Upper lobe of left lung (tissue), 6 donors: ENCODE measurements around the gene MUS81. TPM values are rescaled to one million over a fixed set of nuclear protein-coding genes. Genes with fewer than 3 reads are reported as not detected.

Experiments
- ATAC-seq, 2 donors: fragments of 200-7000 bp; cut with Tn5 transposase; one replicate each; pipeline ENCODE4 v1.9.1; 2022; ENCODE audit warnings: mild to moderate bottlenecking in 2 of 2, moderate library complexity in 2 of 2; ENCODE audit not compliant: low FRiP score in 2 of 2
- DNase-seq, 2 donors: peaks; one replicate each; pipeline ENCODE4 v3.0.0-alpha.2; 2019 to 2020
- H3K27ac ChIP-seq, 4 donors: fragments of 200-600 bp; sonication (generic); one replicate each; pipeline ENCODE4 v1.5.1; 2016 to 2019
- H3K27me3 ChIP-seq, 4 donors: fragments of 200-600 bp; sonication (generic); one replicate each; pipeline ENCODE4 v1.5.1; 2017 to 2019
- H3K36me3 ChIP-seq, 4 donors: fragments of 200-600 bp; sonication (generic); one replicate each; pipeline ENCODE4 v1.5.1; 2016 to 2019
- H3K4me1 ChIP-seq, 4 donors: fragments of 200-600 bp; sonication (generic); one replicate each; pipeline ENCODE4 v1.5.1; 2018 to 2019
- H3K4me3 ChIP-seq, 4 donors: fragments of 200-600 bp; sonication (generic); one replicate each; pipeline ENCODE4 v1.5.1; 2017 to 2019; ENCODE audit warnings: mild to moderate bottlenecking in 2 of 4, moderate library complexity in 1 of 4
- H3K9me3 ChIP-seq, 4 donors: fragments of 200-600 bp; sonication (generic); one replicate each; pipeline ENCODE4 v1.5.1; 2018 to 2019
- EP300 ChIP-seq, 4 donors: sonication (generic); formaldehyde crosslinking; IDR thresholded peaks; one replicate each; pipeline ENCODE4 v1.5.1; 2017; ENCODE audit warnings: antibody characterized with exemption in 4 of 4, control low read depth in 2 of 4
- POLR2A ChIP-seq, 4 donors: fragments of 450-650 bp; IDR thresholded peaks; one replicate each; pipeline ENCODE4 v1.5.1; 2016 to 2017; ENCODE audit warnings: antibody characterized with exemption in 4 of 4, mild to moderate bottlenecking in 2 of 4
- POLR2AphosphoS5 ChIP-seq, 2 donors: sonication (generic); formaldehyde crosslinking; IDR thresholded peaks; one replicate each; pipeline ENCODE4 v1.5.1; 2017; ENCODE audit warnings: antibody characterized with exemption in 2 of 2
- WGBS, 2 donors: methylation state at CpG; one replicate each; pipeline ENCODE4 v1.1.5; 2017 to 2018; 5-methylcytosine and 5-hydroxymethylcytosine counted together
- total RNA-seq, 6 donors: library from RNA; depleted of rRNA in 4 of 6; stranded (reverse); fragments of >200 nt in 4 of 6; gene quantifications; one replicate each; pipeline versions ENCODE4 v1.1.0 to v1.2.1, GENCODE V29; 2016 to 2021
- TF ChIP-seq, protein P1 (sequence below), 6 experiments: fragments of 450-650 bp in 4 of 6; fragments of 200-600 bp in 2 of 6; sonication (generic) in 2 of 6; IDR thresholded peaks; one replicate each; pipeline ENCODE4 v1.5.1; 2016 to 2019; ENCODE audit warnings: antibody characterized with exemption in 6 of 6
- donor health status: DM: no; HTN: no; CAD: no; lungs with moderate emphysema.
- donor health status: DM: no; HTN: yes; CAD: no; lungs with severe emphysema.

Gene MUS81
- total RNA-seq, 6 donors from 2014 or later = 41.5 to 182 (median 53.3) TPM

DNA sequence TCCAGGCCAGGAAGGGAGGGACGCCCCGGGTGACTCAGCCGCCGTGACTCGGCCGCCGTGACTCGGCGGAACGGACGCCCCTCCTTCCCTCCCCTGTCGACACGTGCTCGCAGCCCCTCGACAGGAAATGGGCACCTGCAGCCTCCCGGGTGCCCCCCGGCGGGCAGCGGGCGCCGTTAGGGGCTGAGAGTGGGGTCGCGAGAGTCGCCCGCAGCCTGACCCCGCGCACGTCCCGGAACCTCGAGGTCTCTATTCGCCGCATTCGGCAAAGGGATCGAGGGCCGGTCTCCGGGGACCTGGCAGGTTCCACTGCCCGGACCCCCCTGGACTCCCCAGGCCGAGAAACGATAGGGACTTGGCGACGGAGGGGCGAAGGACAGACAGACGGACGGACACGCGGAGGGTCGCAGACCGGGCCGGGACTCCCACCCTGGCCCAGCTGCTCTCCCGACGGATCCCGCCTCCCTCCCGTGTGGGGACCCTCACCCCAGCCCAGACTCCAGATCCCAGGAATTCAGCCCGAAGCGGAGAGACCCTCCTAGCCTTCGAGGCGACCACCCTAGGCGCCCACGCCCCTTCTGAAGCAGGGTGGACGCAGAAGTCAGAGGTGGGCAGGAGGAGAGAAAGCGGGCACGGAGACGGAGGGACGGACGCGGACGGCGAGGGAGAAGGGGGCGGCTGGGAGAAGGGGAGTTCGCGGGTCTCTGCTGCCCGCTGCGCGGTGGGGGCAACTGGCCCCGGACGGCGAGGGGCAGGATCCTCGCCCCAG, 39.3 kb downstream of the MUS81 start:
- peaks cover 17 to 22% (median 19%) of the 10 kb centered on the region in 4 donors for H3K4me1 ChIP-seq
- H3K9me3 ChIP-seq = no peaks in the 10 kb centered on the region
- peak; percentile 78 to 92 for DNase-seq
- peak overlapping the region; percentile 62 to 75 (median 68) for H3K4me3 ChIP-seq
- H3K27ac ChIP-seq = peak overlapping the region; percentile 70 to 84 (median 77)
- ATAC-seq = peak; percentile 56 to 86
- TF ChIP-seq POLR2A (IDR thresholded peaks at IDR 0.05) (no peak), POLR2AphosphoS5 (IDR thresholded peaks at IDR 0.05) (peak in 1 of 2 donors; percentile 58)
- TF ChIP-seq, protein P1, sequence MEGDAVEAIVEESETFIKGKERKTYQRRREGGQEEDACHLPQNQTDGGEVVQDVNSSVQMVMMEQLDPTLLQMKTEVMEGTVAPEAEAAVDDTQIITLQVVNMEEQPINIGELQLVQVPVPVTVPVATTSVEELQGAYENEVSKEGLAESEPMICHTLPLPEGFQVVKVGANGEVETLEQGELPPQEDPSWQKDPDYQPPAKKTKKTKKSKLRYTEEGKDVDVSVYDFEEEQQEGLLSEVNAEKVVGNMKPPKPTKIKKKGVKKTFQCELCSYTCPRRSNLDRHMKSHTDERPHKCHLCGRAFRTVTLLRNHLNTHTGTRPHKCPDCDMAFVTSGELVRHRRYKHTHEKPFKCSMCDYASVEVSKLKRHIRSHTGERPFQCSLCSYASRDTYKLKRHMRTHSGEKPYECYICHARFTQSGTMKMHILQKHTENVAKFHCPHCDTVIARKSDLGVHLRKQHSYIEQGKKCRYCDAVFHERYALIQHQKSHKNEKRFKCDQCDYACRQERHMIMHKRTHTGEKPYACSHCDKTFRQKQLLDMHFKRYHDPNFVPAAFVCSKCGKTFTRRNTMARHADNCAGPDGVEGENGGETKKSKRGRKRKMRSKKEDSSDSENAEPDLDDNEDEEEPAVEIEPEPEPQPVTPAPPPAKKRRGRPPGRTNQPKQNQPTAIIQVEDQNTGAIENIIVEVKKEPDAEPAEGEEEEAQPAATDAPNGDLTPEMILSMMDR (IDR thresholded peaks at IDR 0.05) = peak in 1 of 6 experiments; percentile 3
- H3K36me3 ChIP-seq = no peaks in the 10 kb centered on the region
- peaks cover 0 to 3% (median 0%) of the 10 kb centered on the region in 4 donors for H3K27me3 ChIP-seq
- 3 to 4% methylated on average over 29 to 35 of the region's 78 CpGs for WGBS, 2 donors

DNA sequence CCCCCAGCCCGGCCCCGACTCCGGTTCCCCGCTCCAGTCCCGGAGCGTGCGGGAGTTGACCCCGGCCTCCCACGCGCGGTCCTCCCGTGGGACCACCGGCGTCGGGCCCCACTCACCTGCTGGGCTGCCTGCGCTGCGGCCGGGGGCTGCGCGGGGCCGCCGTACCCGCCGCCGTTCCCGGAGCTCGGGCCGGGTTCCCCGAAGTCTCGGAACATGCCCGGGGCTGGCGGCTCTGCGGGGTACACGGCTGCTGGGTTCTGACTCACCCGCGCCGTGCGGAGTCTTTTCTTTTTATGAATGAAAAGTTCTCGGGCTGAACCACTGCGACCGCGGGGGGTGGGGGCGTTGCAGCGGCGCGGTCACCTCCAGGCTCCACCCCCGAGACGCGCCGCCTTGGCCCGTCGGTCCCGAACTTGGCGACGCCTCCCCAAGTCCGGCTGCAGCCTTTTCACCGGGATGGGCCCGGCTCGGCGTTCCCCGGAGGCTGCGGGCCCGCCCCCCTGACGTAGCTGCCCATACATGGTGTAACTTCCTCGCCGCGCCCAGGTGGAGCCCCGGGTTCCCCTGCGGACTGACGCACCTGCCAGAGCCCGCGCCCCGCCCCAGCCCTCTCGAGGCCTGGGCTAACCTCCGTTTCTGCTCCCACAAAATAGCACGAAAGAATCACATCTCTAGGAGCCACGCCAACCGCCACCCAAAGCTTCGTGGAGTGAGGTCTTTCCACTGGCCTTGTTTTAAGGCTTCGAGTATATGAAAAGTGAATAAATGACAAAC, 40.1 kb downstream of the MUS81 start, which contains the start of gene FOSL1:
Gene FOSL1 (minus strand): TSS at position 264 of the 774 bp plus-strand sequence. CDS start 49 bp downstream, at position 215.
- Histone ChIP-seq H3K36me3 (no peaks in the 10 kb centered on the region), H3K9me3 (no peaks in the 10 kb centered on the region), H3K27ac (peak within 1 kb of the TSS; percentile 70 to 84 (median 77)), H3K27me3 (peaks cover 0 to 3% (median 0%) of the 10 kb centered on the region in 4 donors), H3K4me1 (peaks cover 15 to 22% (median 18%) of the 10 kb centered on the region in 4 donors), H3K4me3 (peak within 1 kb of the TSS; percentile 62 to 75 (median 68))
- WGBS, 2 donors = 5 to 7% methylated on average over 16 to 46 of the region's 80 CpGs
- TF ChIP-seq POLR2AphosphoS5 (IDR thresholded peaks at IDR 0.05) = peak; percentile 52 to 72
- TF ChIP-seq POLR2A (IDR thresholded peaks at IDR 0.05) = peak in 3 of 4 donors; percentile 64 to 81 (median 73)
- TF ChIP-seq, protein P1 (IDR thresholded peaks at IDR 0.05) = peak in 1 of 6 experiments; percentile 9
- TF ChIP-seq EP300 (IDR thresholded peaks at IDR 0.05) = peak in 1 of 4 donors; percentile 10
- ATAC-seq (peak; percentile 91 to 95), DNase-seq (peak; percentile 97)

DNA sequence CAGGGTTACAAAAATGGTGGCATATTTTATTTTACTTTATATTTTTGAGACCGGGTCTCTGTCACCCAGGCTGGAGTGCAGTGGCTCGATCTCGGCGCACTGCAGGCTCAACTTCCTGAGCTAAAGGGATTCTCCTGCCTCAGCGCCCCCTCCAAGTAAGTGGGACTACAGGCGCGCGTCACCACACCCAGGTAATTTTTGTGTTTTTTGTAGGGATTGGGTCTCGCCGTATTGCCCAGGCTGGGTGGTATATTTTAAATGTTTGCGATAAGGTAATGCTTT, 40.6 kb downstream of the MUS81 start:
- WGBS, 2 donors = 71 to 77% methylated on average over 11 of the region's 11 CpGs
- no peak for DNase-seq
- no peak for ATAC-seq
- TF ChIP-seq POLR2AphosphoS5 (IDR thresholded peaks at IDR 0.05) = no peak
- no peak for TF ChIP-seq EP300 (IDR thresholded peaks at IDR 0.05)
- TF ChIP-seq POLR2A (IDR thresholded peaks at IDR 0.05) = no peak
- TF ChIP-seq, protein P1 (IDR thresholded peaks at IDR 0.05) = no peak
- H3K36me3 ChIP-seq = no peaks in the 10 kb centered on the region
- H3K27ac ChIP-seq = peak overlapping the region in 3 of 4 donors; percentile 50 to 84 (median 70)
- H3K4me1 ChIP-seq = peaks cover 15 to 22% (median 18%) of the 10 kb centered on the region in 4 donors
- H3K9me3 ChIP-seq = no peaks in the 10 kb centered on the region
- peak overlapping the region in 3 of 4 donors; percentile 62 to 69 (median 66) for H3K4me3 ChIP-seq
- H3K27me3 ChIP-seq = peaks cover 0 to 3% (median 0%) of the 10 kb centered on the region in 4 donors

DNA sequence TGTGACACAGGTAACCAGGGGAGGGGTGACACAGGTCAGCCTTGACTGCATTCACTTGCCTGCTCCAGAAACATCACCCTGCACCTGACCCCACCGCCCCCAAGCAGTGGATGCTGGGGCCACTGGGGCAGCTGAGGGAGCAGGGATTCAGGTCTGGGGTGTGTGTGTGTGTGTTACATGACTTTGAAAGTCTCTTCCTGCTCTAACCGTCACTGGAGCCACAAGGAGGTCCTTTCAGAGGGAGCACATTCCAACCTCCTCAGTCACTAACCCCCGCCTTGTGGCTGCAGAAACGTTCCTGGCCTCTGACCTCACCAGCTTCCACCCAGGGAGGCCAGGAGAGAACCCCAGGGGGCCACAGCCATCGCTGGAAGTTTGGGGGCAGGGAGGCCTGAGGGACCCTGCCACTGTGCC, 42.8 kb downstream of the MUS81 start:
- peaks cover 0 to 3% (median 0%) of the 10 kb centered on the region in 4 donors for H3K27me3 ChIP-seq
- no peak overlapping the region for H3K27ac ChIP-seq
- TF ChIP-seq POLR2AphosphoS5 (IDR thresholded peaks at IDR 0.05) = no peak
- TF ChIP-seq, protein P1 (IDR thresholded peaks at IDR 0.05) = no peak
- no peak for TF ChIP-seq EP300 (IDR thresholded peaks at IDR 0.05)
- TF ChIP-seq POLR2A (IDR thresholded peaks at IDR 0.05) = no peak
- DNase-seq (no peak), ATAC-seq (no peak)
- no peaks in the 10 kb centered on the region for H3K36me3 ChIP-seq
- WGBS, 2 donors = 8 to 34% methylated on average over 2 to 4 of the region's 5 CpGs
- H3K4me3 ChIP-seq = no peak overlapping the region
- H3K9me3 ChIP-seq = no peaks in the 10 kb centered on the region
- H3K4me1 ChIP-seq = peaks cover 15 to 22% (median 18%) of the 10 kb centered on the region in 4 donors
